ENCODE results near the gene ANKS1B. TPM values are rescaled to one million over a fixed set of nuclear protein-coding genes. Genes with fewer than 3 reads are reported as not detected.

Gene ANKS1B
- total and polyA plus RNA-seq, 3 experiments from 2014 or later = 0.39 to 0.60 TPM; not detected in 1

GRCh38 chr12:99140017-99140720 lies 844.6 kb downstream of the ANKS1B start:
- H3K27ac Mint-ChIP-seq = no peak overlapping the region
- no peak overlapping the region for H3K4me3 Mint-ChIP-seq
- H3K36me3 Mint-ChIP-seq = no peaks in the 10 kb centered on the region
- POLR2A ChIA-PET = no interaction called here
- H3K4me1 Mint-ChIP-seq = no peaks in the 10 kb centered on the region
- no peak for DNase-seq
- no peaks in the 10 kb centered on the region for H3K27me3 Mint-ChIP-seq
- no peaks in the 10 kb centered on the region for H3K9me3 ChIP-seq (ENCODE audit: low read length)
- H3K4me3 ChIP-seq (ENCODE audit: low read length) = no peak overlapping the region
- H3K27ac ChIP-seq (ENCODE audit: low read depth, low read length) = no peak overlapping the region
- no peaks in the 10 kb centered on the region for H3K36me3 ChIP-seq (ENCODE audit: insufficient read depth, low read length)
- no peaks in the 10 kb centered on the region for H3K4me1 ChIP-seq (ENCODE audit: insufficient read depth, low read length)
- CTCF ChIA-PET = no interaction called here
- H3K9me3 Mint-ChIP-seq = peaks cover 3 to 12% (median 9%) of the 10 kb centered on the region in 5 donors
- H3K27me3 ChIP-seq (ENCODE audit: insufficient read depth, low read length, poor library complexity, severe bottlenecking) = no peaks in the 10 kb centered on the region

- H3K27me3 Mint-ChIP-seq = no peaks in the 10 kb centered on the region
- peaks cover 0 to 10% (median 6%) of the 10 kb centered on the region in 5 donors for H3K9me3 Mint-ChIP-seq
- no peaks in the 10 kb centered on the region for H3K27me3 ChIP-seq (ENCODE audit: insufficient read depth, low read length, poor library complexity, severe bottlenecking)
- H3K4me3 ChIP-seq (ENCODE audit: low read length) = no peak overlapping the region
- H3K4me1 Mint-ChIP-seq = no peaks in the 10 kb centered on the region
- H3K9me3 ChIP-seq (ENCODE audit: low read length) = no peaks in the 10 kb centered on the region
- no peak overlapping the region for H3K27ac ChIP-seq (ENCODE audit: low read depth, low read length)
- DNase-seq = no peak
- POLR2A ChIA-PET = no interaction called here
- no peaks in the 10 kb centered on the region for H3K36me3 ChIP-seq (ENCODE audit: insufficient read depth, low read length)
- CTCF ChIA-PET = no interaction called here
- H3K27ac Mint-ChIP-seq = no peak overlapping the region
- no peak overlapping the region for H3K4me3 Mint-ChIP-seq
- H3K4me1 ChIP-seq (ENCODE audit: insufficient read depth, low read length) = no peaks in the 10 kb centered on the region
- no peaks in the 10 kb centered on the region for H3K36me3 Mint-ChIP-seq
These were observed 846.3 kb downstream of the ANKS1B start for GRCh38 chr12:99138393-99138792.

DNA sequence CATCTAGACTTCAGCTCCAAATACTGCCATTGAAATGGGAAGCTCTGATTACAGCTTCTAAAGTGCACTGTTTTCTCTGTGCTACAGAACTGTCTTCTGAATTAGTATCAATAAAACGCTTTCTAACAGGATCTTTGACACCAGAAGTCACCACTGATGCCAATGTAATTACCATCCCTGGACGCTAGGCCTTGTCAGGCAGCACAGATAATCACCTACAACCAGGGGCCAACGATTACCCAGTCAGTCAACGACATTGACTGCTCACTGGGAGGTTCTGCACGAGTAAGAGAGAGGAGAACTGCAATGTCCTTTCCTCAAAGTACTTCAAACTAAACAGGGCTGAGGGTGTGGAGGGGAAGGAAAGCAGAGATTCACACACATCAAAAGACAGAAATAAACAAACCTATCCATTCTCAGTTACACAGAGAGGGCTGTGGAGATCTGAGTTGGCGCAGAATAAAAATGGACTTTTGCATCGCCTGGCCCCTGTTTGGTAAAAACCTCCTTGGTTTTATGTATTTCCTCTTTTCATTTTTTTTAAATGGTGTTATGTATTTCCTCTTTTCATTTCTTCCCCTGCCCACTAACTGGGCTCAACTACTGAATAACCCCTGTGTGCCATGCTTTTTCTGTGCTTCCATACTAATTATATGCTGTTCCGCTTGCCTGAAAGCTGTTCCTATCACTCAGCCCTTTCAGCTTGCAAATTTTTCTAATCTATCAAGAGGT lies 847.4 kb downstream of the ANKS1B start:
- Histone ChIP-seq H3K27ac (ENCODE audit: low read depth, low read length) (no peak overlapping the region), H3K27me3 (ENCODE audit: insufficient read depth, low read length, poor library complexity, severe bottlenecking) (no peaks in the 10 kb centered on the region), H3K4me1 (ENCODE audit: insufficient read depth, low read length) (no peaks in the 10 kb centered on the region), H3K9me3 (ENCODE audit: low read length) (no peaks in the 10 kb centered on the region), H3K36me3 (ENCODE audit: insufficient read depth, low read length) (no peaks in the 10 kb centered on the region), H3K4me3 (ENCODE audit: low read length) (no peak overlapping the region)
- DNase-seq = no peak
- no peak overlapping the region for H3K27ac Mint-ChIP-seq
- no peak overlapping the region for H3K4me3 Mint-ChIP-seq
- H3K4me1 Mint-ChIP-seq = no peaks in the 10 kb centered on the region
- ChIA-PET POLR2A (no interaction called here), CTCF (no interaction called here)
- no peaks in the 10 kb centered on the region for H3K36me3 Mint-ChIP-seq
- peaks cover 0 to 9% (median 6%) of the 10 kb centered on the region in 5 donors for H3K9me3 Mint-ChIP-seq
- no peaks in the 10 kb centered on the region for H3K27me3 Mint-ChIP-seq

- no peak overlapping the region for H3K4me3 Mint-ChIP-seq
- H3K27ac Mint-ChIP-seq = no peak overlapping the region
- Histone ChIP-seq H3K9me3 (ENCODE audit: low read length) (no peaks in the 10 kb centered on the region), H3K4me1 (ENCODE audit: insufficient read depth, low read length) (no peaks in the 10 kb centered on the region), H3K27me3 (ENCODE audit: insufficient read depth, low read length, poor library complexity, severe bottlenecking) (no peaks in the 10 kb centered on the region), H3K4me3 (ENCODE audit: low read length) (no peak overlapping the region), H3K27ac (ENCODE audit: low read depth, low read length) (no peak overlapping the region), H3K36me3 (ENCODE audit: insufficient read depth, low read length) (no peaks in the 10 kb centered on the region)
- no peak for DNase-seq
- H3K9me3 Mint-ChIP-seq = peaks cover 0 to 6% (median under 1%) of the 10 kb centered on the region in 5 donors
- H3K4me1 Mint-ChIP-seq = no peaks in the 10 kb centered on the region
- POLR2A ChIA-PET = no interaction called here
- CTCF ChIA-PET = no interaction called here
- H3K27me3 Mint-ChIP-seq = no peaks in the 10 kb centered on the region
- H3K36me3 Mint-ChIP-seq = no peaks in the 10 kb centered on the region
These were observed 848.2 kb downstream of the ANKS1B start for GRCh38 chr12:99136516-99136915.

- Histone ChIP-seq H3K36me3 (ENCODE audit: insufficient read depth, low read length) (no peaks in the 10 kb centered on the region), H3K27ac (ENCODE audit: low read depth, low read length) (no peak overlapping the region), H3K27me3 (ENCODE audit: insufficient read depth, low read length, poor library complexity, severe bottlenecking) (no peaks in the 10 kb centered on the region), H3K4me3 (ENCODE audit: low read length) (no peak overlapping the region), H3K4me1 (ENCODE audit: insufficient read depth, low read length) (no peaks in the 10 kb centered on the region), H3K9me3 (ENCODE audit: low read length) (no peaks in the 10 kb centered on the region)
- Mint-ChIP-seq H3K4me3 (no peak overlapping the region), H3K27me3 (no peaks in the 10 kb centered on the region), H3K4me1 (no peaks in the 10 kb centered on the region), H3K36me3 (no peaks in the 10 kb centered on the region), H3K27ac (no peak overlapping the region), H3K9me3 (peaks cover 0 to 2% (median 0%) of the 10 kb centered on the region in 5 donors)
- CTCF ChIA-PET = no interaction called here
- DNase-seq = no peak
- POLR2A ChIA-PET = no interaction called here
These were observed 849.4 kb downstream of the ANKS1B start for GRCh38 chr12:99135376-99135775.

DNA sequence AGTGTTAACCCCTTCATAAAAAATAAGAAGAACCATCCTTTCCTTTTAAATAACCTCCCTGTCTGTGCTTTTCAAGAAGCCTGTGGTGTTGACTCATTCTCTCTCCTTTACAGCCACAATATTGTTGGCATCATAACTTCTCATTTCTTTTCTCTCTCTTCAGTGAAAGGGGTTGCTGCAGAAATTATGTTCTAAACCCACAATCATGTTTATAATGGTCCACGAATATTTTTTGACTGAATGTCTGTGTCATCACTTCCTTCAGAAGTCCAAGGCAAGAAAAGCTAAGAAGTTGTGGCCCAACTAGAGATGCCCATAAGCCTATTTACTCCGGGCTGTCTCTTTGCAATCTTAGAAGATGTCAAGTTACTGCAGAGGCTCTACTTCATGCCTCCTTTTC lies 851.3 kb downstream of the ANKS1B start:
- no peaks in the 10 kb centered on the region for H3K36me3 Mint-ChIP-seq

GRCh38 chr12:99131751-99132199 lies 853.0 kb downstream of the ANKS1B start:
- H3K36me3 Mint-ChIP-seq = no peaks in the 10 kb centered on the region
- Histone ChIP-seq H3K36me3 (ENCODE audit: insufficient read depth, low read length) (no peaks in the 10 kb centered on the region), H3K27ac (ENCODE audit: low read depth, low read length) (no peak overlapping the region), H3K27me3 (ENCODE audit: insufficient read depth, low read length, poor library complexity, severe bottlenecking) (no peaks in the 10 kb centered on the region), H3K4me1 (ENCODE audit: insufficient read depth, low read length) (no peaks in the 10 kb centered on the region), H3K4me3 (ENCODE audit: low read length) (no peak overlapping the region), H3K9me3 (ENCODE audit: low read length) (no peaks in the 10 kb centered on the region)
- DNase-seq = no peak
- no peaks in the 10 kb centered on the region for H3K27me3 Mint-ChIP-seq
- no peaks in the 10 kb centered on the region for H3K9me3 Mint-ChIP-seq
- H3K4me1 Mint-ChIP-seq = no peaks in the 10 kb centered on the region
- no peak overlapping the region for H3K27ac Mint-ChIP-seq
- ChIA-PET CTCF (no interaction called here), POLR2A (no interaction called here)
- H3K4me3 Mint-ChIP-seq = no peak overlapping the region

More for the DNA sequence above, 851.3 kb downstream of the ANKS1B start:
- no peak overlapping the region for H3K27ac Mint-ChIP-seq
- ChIA-PET POLR2A (no interaction called here), CTCF (no interaction called here)
- DNase-seq = no peak
- Histone ChIP-seq H3K4me1 (ENCODE audit: insufficient read depth, low read length) (no peaks in the 10 kb centered on the region), H3K27ac (ENCODE audit: low read depth, low read length) (no peak overlapping the region), H3K36me3 (ENCODE audit: insufficient read depth, low read length) (no peaks in the 10 kb centered on the region), H3K4me3 (ENCODE audit: low read length) (no peak overlapping the region), H3K9me3 (ENCODE audit: low read length) (no peaks in the 10 kb centered on the region), H3K27me3 (ENCODE audit: insufficient read depth, low read length, poor library complexity, severe bottlenecking) (no peaks in the 10 kb centered on the region)
- peaks cover 0 to 2% (median 0%) of the 10 kb centered on the region in 5 donors for H3K9me3 Mint-ChIP-seq
- no peaks in the 10 kb centered on the region for H3K27me3 Mint-ChIP-seq
- H3K4me3 Mint-ChIP-seq = no peak overlapping the region
- no peaks in the 10 kb centered on the region for H3K4me1 Mint-ChIP-seq

GRCh38 chr12:99130808-99131553 lies 853.8 kb downstream of the ANKS1B start:
- Mint-ChIP-seq H3K27ac (no peak overlapping the region), H3K36me3 (no peaks in the 10 kb centered on the region), H3K9me3 (no peaks in the 10 kb centered on the region), H3K4me1 (no peaks in the 10 kb centered on the region), H3K27me3 (no peaks in the 10 kb centered on the region), H3K4me3 (no peak overlapping the region)
- Histone ChIP-seq H3K4me3 (ENCODE audit: low read length) (no peak overlapping the region), H3K27me3 (ENCODE audit: insufficient read depth, low read length, poor library complexity, severe bottlenecking) (no peaks in the 10 kb centered on the region), H3K27ac (ENCODE audit: low read depth, low read length) (no peak overlapping the region), H3K9me3 (ENCODE audit: low read length) (no peaks in the 10 kb centered on the region), H3K36me3 (ENCODE audit: insufficient read depth, low read length) (no peaks in the 10 kb centered on the region), H3K4me1 (ENCODE audit: insufficient read depth, low read length) (no peaks in the 10 kb centered on the region)
- no peak for DNase-seq
- ChIA-PET CTCF (no interaction called here), POLR2A (no interaction called here)
